ENCODE data around the gene XIST. TPM values are rescaled to one million over a fixed set of nuclear protein-coding genes. Genes with fewer than 3 reads are reported as not detected.

XIST gene
- total RNA-seq, 1 experiment from 2014 or later, result 1.4 TPM

DNA sequence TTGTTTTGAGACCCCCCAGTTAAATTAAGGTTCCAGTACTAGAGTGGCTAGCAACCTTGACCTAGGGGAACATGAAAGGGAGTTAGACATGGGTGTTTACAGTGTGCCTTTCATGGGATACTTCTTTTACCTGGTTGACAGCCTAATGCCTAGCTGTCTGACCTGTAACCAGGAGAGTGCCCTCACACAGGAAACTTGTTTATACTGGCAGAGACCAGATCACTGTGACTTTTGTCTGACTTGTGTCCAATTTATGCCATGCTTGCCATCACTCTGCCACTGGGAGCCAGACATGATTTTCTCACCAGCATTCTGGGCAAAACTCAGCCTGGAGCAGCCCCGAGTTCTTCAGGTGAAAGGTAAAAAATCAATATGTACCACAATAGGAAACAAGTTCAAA is 16.4 kb upstream of the XIST start:
- H3K9me3 Mint-ChIP-seq, result peaks cover 0 to 6% of the 10 kb centered on the region in 2 experiments; a peak in 2 of 5 replicates
- no peak overlapping the region for H3K18ac ChIP-seq (ENCODE audit: insufficient read length, low read depth, low read length)
- H3K4me2 ChIP-seq (ENCODE audit: insufficient read depth, insufficient read length, low read length), result no peak overlapping the region
- TF ChIP-seq, protein P1, sequence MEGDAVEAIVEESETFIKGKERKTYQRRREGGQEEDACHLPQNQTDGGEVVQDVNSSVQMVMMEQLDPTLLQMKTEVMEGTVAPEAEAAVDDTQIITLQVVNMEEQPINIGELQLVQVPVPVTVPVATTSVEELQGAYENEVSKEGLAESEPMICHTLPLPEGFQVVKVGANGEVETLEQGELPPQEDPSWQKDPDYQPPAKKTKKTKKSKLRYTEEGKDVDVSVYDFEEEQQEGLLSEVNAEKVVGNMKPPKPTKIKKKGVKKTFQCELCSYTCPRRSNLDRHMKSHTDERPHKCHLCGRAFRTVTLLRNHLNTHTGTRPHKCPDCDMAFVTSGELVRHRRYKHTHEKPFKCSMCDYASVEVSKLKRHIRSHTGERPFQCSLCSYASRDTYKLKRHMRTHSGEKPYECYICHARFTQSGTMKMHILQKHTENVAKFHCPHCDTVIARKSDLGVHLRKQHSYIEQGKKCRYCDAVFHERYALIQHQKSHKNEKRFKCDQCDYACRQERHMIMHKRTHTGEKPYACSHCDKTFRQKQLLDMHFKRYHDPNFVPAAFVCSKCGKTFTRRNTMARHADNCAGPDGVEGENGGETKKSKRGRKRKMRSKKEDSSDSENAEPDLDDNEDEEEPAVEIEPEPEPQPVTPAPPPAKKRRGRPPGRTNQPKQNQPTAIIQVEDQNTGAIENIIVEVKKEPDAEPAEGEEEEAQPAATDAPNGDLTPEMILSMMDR (conservative IDR thresholded peaks at IDR 0.05), result no peak
- no peak overlapping the region for H3T11ph ChIP-seq (ENCODE audit: low read length)
- H3K4ac ChIP-seq (ENCODE audit: low read depth, low read length), result no peak overlapping the region
- H3K79me2 ChIP-seq (ENCODE audit: insufficient read depth, low read length), result no peaks in the 10 kb centered on the region
- H3K27ac Mint-ChIP-seq, result no peak overlapping the region
- no peaks in the 10 kb centered on the region; a peak in 1 of 7 replicates for H3K36me3 Mint-ChIP-seq (ENCODE audit: insufficient read depth in 1 of 3, low read depth in 3 of 3)
- no peak overlapping the region for H3K56ac ChIP-seq (ENCODE audit: insufficient read length, low read depth, low read length)
- no peak overlapping the region for H3K27ac ChIP-seq (ENCODE audit: insufficient read length, low read depth, low read length)
- H3K27me3 ChIP-seq (ENCODE audit: insufficient read depth, low read length), result no peaks in the 10 kb centered on the region
- H3K9me3 ChIP-seq (ENCODE audit: control insufficient read depth, low read depth, low read length), result no peaks in the 10 kb centered on the region
- H4K5ac ChIP-seq (ENCODE audit: insufficient read length, low read depth, low read length), result no peak overlapping the region
- no peaks in the 10 kb centered on the region for H3K79me1 ChIP-seq (ENCODE audit: insufficient read depth, low read depth, low read length, poor library complexity, severe bottlenecking)
- no peak overlapping the region for H3K9ac ChIP-seq (ENCODE audit: extremely low read depth, insufficient read length, low read length)
- H3K4me1 Mint-ChIP-seq, result no peaks in the 10 kb centered on the region
- H4K91ac ChIP-seq (ENCODE audit: insufficient read length, low read depth, low read length), result no peak overlapping the region
- no peak overlapping the region for H2BK12ac ChIP-seq (ENCODE audit: insufficient read length, low read depth, low read length)
- H2AK5ac ChIP-seq (ENCODE audit: insufficient read length, low read length), result no peak overlapping the region
- no peaks in the 10 kb centered on the region for H3K23me2 ChIP-seq (ENCODE audit: insufficient read length, low read depth, low read length, poor library complexity, severe bottlenecking)
- no peak overlapping the region for H3K14ac ChIP-seq (ENCODE audit: insufficient read depth, low read length)
- H3K27me3 Mint-ChIP-seq (ENCODE audit: low read depth), result no peaks in the 10 kb centered on the region
- no peaks in the 10 kb centered on the region for H3K4me1 ChIP-seq (ENCODE audit: insufficient read depth, low read length)
- no peak overlapping the region for H2BK20ac ChIP-seq (ENCODE audit: low read depth, low read length, poor library complexity, severe bottlenecking)
- no peak for DNase-seq
- H2BK5ac ChIP-seq (ENCODE audit: insufficient read length, low read length), result no peak overlapping the region
- H2AFZ ChIP-seq (ENCODE audit: low read length), result no peak overlapping the region
- H4K20me1 ChIP-seq (ENCODE audit: control insufficient read depth, insufficient read depth, insufficient read length), result no peaks in the 10 kb centered on the region
- H4K8ac ChIP-seq (replicated peaks; ENCODE audit: insufficient read length, low read depth, low read length), result no peak overlapping the region
- H3K4me3 Mint-ChIP-seq, result no peak overlapping the region
- no CpG with 5 or more reads among the region's 1 CpG for WGBS (ENCODE audit: extremely low coverage, insufficient read length, low lambda C conversion rate)
- no peak overlapping the region for H3K23ac ChIP-seq (ENCODE audit: insufficient read length, low read depth, low read length)
- H2BK120ac ChIP-seq (ENCODE audit: low read depth, low read length, poor library complexity, severe bottlenecking), result no peak overlapping the region
- H2BK15ac ChIP-seq (ENCODE audit: low read depth, low read length), result no peak overlapping the region
